SK-N-MC (cell line): ENCODE data around the gene TSPAN5.

Experiments used
- DNase-seq: peaks from one replicate; pipeline ENCODE4 v3.0.0-alpha.2; 2011; ENCODE audit warnings: low read depth, low spot score
- H3K27ac ChIP-seq: fragments of 200-600 bp; sonication (generic); 2 replicates; pipeline ENCODE4 v1.5.1; 2016; ENCODE audit warnings: mixed run types
- H3K36me3 ChIP-seq: fragments of 200-600 bp; sonication (generic); 2 replicates; pipeline ENCODE4 v1.6.1; 2017; ENCODE audit warnings: antibody characterized with exemption, low read length, mixed read lengths; ENCODE audit not compliant: insufficient read depth
- H3K4me3 ChIP-seq: fragments of 200-600 bp; sonication (generic); 2 replicates; pipeline ENCODE4 v1.5.1; 2016
- H3K9ac ChIP-seq: fragments of 200-600 bp; sonication (generic); 2 replicates; pipeline ENCODE4 v1.8.0; 2017; ENCODE audit warnings: mixed run types, mixed read lengths; ENCODE audit not compliant: insufficient read length
- H3K9me3 ChIP-seq: fragments of 200-600 bp; sonication (generic); 2 replicates; pipeline ENCODE4 v1.6.1; 2017; ENCODE audit warnings: low read depth, mild to moderate bottlenecking, antibody characterized with exemption, low read length, moderate library complexity, mixed read lengths
- EZH2 ChIP-seq: fragments of 200-600 bp; sonication (generic); IDR thresholded peaks from one replicate; pipeline ENCODE4 v1.6.1; 2017; ENCODE audit warnings: antibody characterized with exemption
- FOXP2 ChIP-seq: optimal IDR thresholded peaks from 2 replicates; pipeline ENCODE3; 2011; ENCODE audit warnings: mild to moderate bottlenecking, moderate library complexity; ENCODE audit not compliant: insufficient read depth; ENCODE audit errors: extremely low read length, control extremely low read depth
- POLR2AphosphoS5 ChIP-seq: IDR thresholded peaks from 2 replicates; pipeline ENCODE4 v1.6.1; 2012; ENCODE audit warnings: mild to moderate bottlenecking, low read depth, low read length, borderline replicate concordance

The TSPAN5 gene

DNA sequence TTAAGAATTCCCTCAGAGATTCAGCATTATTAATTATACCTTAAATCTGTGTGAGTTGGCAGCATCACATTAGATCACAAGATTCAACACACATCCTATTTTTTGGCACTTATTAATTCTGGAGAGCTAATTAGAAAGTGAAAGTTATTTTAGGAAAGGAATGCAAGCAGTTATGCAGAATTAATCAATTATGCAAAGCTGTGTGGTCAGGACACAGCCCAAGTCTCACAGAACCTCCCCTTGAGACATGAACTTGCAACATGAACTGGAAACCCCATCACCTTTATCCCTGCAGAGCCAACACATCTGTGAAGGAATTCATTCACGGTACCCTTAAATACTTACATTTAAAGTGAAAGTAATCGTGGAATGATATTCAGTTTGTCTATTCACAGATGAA is 80.5 kb downstream of the TSPAN5 start:
- no peak for DNase-seq
- Histone ChIP-seq H3K27ac (no peak overlapping the region), H3K4me3 (no peak overlapping the region), H3K9me3 (no peaks in the 10 kb centered on the region), H3K36me3 (no peaks in the 10 kb centered on the region), H3K9ac (no peak overlapping the region)
- no peak for TF ChIP-seq FOXP2
- no peak for TF ChIP-seq POLR2AphosphoS5
- TF ChIP-seq EZH2: no peak

DNA sequence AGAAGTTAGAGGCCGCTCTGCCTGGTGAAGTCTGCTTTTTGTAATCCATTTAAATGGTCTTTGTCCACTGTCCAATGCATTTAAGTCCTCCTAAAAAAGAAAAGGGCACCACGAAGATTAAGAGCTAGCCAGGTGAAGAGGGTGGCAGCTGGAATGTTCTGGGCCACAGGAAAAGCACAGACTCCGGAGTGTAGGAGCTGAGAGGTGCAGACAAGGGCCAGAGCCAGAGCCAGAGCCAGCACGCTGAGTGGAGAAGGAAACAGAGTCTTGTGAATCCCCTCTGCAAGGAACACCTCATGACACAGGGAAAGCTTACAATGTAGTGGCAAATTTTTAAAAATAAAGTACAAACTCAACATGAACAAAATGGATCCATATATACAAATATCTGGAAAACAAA is 83.6 kb downstream of the TSPAN5 start:
- TF ChIP-seq FOXP2 (no peak), EZH2 (no peak), POLR2AphosphoS5 (no peak)
- H3K9ac ChIP-seq: no peak overlapping the region
- DNase-seq: no peak
- no peaks in the 10 kb centered on the region for H3K36me3 ChIP-seq
- H3K4me3 ChIP-seq: no peak overlapping the region
- H3K9me3 ChIP-seq: no peaks in the 10 kb centered on the region
- no peak overlapping the region for H3K27ac ChIP-seq

DNA sequence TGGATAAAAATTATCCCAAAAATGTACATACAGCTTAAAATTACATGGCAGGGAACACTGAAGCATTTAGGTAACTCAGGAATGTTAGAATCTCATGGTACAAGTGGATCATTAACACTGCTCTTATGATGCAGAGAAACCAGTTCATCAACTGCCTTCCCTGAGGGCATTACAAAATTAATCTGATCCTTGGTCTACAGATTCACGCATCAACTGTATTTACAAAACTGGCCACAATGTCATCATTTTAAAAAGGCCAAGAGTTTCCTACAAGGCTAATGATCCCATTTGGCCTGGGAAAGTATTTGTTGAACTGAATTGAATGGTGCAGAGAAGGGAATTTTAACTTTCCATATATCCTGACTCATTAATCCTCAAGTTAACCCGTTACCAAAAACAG is 84.6 kb downstream of the TSPAN5 start:
- no peaks in the 10 kb centered on the region for H3K9me3 ChIP-seq
- no peak overlapping the region for H3K4me3 ChIP-seq
- no peaks in the 10 kb centered on the region for H3K36me3 ChIP-seq
- H3K27ac ChIP-seq: no peak overlapping the region
- no peak overlapping the region for H3K9ac ChIP-seq
- no peak for DNase-seq
- TF ChIP-seq FOXP2 (no peak), POLR2AphosphoS5 (no peak), EZH2 (no peak)

DNA sequence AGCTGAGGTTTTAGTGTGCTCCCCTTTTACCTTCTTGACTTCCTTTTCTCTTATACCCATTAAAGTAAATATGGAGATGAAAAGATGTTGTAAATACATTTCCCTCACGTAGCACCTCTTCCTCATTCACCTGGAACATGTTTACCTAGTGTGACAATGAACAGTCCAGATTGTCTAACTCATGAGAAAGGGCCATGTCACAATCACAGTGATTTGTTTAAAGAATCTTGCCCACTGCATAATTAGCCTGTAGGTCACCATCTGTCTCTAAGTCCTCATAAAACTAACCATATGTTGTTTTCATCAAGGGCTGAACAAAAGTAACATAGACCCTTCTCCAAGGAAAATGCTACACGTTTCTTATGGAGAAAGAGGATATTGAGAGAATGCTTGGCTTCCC is 85.7 kb downstream of the TSPAN5 start:
- Histone ChIP-seq H3K27ac (no peak overlapping the region), H3K9ac (no peak overlapping the region), H3K9me3 (no peaks in the 10 kb centered on the region), H3K36me3 (no peaks in the 10 kb centered on the region), H3K4me3 (no peak overlapping the region)
- no peak for DNase-seq
- TF ChIP-seq EZH2 (no peak), FOXP2 (no peak), POLR2AphosphoS5 (no peak)

DNA sequence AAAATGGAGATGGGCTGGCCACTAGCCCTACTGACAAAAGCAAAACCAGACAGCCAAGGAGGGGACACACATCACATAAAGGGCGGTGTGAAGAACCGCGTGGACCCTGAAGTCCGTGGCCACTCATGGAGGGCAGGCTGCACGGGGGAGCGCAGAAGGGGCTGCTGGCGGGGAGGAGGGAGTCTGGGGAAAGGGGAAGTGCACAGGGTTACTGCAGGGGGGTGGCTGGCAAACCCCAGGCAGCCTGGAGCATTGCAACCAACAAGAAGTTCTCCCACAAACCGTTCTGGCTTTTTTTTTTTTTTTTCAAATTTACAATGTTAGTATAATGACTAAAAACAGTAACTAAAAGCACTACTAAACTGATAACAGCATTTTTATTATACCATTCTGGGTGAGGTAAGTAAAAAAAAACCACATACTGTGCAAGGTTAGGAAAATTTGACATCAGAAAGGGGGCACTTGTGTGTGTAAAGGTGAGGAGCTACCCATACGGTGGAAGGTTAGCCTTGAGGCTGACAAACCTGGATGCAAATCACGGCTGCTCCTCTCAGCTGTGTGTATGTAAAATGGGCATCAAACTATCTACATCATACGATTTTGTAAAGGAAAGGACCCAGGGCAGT is 87.1 kb downstream of the TSPAN5 start:
- Histone ChIP-seq H3K9me3 (no peaks in the 10 kb centered on the region), H3K4me3 (no peak overlapping the region), H3K9ac (no peak overlapping the region), H3K36me3 (no peaks in the 10 kb centered on the region), H3K27ac (no peak overlapping the region)
- no peak for DNase-seq
- TF ChIP-seq POLR2AphosphoS5 (no peak), FOXP2 (no peak), EZH2 (no peak)

DNA sequence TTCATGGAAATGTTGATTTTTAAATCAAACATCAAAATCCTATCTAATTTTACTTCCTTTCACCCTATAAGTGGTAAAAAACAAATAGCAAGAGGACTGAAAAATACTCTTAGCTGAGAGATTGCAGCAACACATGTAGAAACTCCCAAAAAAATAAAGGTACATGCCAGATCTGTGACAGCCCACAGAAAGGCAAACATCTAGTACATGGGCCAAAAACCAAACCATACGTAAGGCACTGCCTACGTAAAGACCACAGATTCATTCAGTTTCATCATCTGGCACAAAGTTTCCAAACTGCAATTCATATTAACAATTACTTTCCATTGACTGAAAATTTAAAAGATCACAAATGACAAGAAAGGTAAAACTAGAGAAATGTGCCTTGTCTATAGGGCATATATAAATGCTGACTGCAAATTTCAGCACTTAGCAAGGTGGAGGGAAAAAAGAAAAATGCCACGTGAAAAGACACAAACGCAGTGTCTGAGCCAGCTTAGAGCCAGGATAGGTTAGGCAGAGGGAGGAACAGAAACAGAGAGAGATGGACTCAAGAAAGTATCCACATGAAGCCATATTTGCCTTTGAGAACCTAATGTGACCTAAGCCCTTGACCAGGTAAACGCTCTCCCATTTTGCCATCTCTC is 88.1 kb downstream of the TSPAN5 start:
- H3K36me3 ChIP-seq: no peaks in the 10 kb centered on the region
- no peaks in the 10 kb centered on the region for H3K9me3 ChIP-seq
- no peak for DNase-seq
- no peak overlapping the region for H3K9ac ChIP-seq
- no peak overlapping the region for H3K4me3 ChIP-seq
- no peak overlapping the region for H3K27ac ChIP-seq
- TF ChIP-seq POLR2AphosphoS5 (no peak), EZH2 (no peak), FOXP2 (no peak)

DNA sequence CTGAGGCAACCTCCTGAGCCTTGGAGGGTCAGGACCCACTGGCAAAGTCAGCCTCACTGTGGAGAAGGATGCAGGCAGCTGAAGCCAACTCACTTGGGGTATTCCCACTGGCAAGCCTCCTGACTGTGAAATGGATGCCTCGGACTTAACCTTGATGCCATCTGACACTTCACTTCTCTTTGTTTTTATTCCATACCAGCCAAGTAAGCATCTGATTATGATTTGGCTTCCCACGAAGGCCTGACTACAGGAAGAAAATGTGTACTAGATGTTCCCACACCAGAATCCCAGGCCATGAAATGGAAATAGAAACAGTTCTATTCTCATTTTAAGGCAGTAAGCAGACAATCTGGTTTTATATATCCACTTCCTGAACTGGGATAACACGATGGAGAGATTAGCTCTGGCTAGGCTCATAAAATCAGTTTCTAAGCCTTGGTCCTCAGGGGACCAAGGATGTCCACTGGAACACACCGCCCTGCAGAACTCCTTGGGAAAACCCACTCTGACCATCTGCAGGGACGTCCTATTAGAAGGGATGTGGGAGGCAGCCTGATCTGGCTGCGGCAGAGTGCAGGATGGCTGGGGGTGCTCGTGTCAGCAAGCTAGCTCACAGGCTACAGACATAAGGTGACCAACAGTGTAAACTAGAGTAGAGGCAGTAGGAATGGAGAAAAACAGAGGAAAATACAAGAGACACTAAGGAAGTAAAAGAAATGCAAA is 89.3 kb downstream of the TSPAN5 start:
- no peak overlapping the region for H3K27ac ChIP-seq
- H3K9me3 ChIP-seq: no peaks in the 10 kb centered on the region
- H3K4me3 ChIP-seq: no peak overlapping the region
- no peak for DNase-seq
- no peak overlapping the region for H3K9ac ChIP-seq
- no peaks in the 10 kb centered on the region for H3K36me3 ChIP-seq
- TF ChIP-seq EZH2 (no peak), POLR2AphosphoS5 (no peak), FOXP2 (no peak)

- no peak overlapping the region for H3K4me3 ChIP-seq
- TF ChIP-seq FOXP2: no peak
- TF ChIP-seq EZH2: no peak
- TF ChIP-seq POLR2AphosphoS5: no peak
- H3K9me3 ChIP-seq: no peaks in the 10 kb centered on the region
Measured at GRCh38 chr4:98567611-98568010, 90.8 kb downstream of the TSPAN5 start.

More at GRCh38 chr4:98567611-98568010, 90.8 kb downstream of the TSPAN5 start:
- Histone ChIP-seq H3K9ac (no peak overlapping the region), H3K36me3 (no peaks in the 10 kb centered on the region), H3K27ac (no peak overlapping the region)
- no peak for DNase-seq
